IMR-90 (cell line): ENCODE measurements around the gene CEBPE.
A peak's percentile ranks its signal among the peaks of the same experiment; 100 is the strongest.

Experiments
- CEBPB ChIP-seq: IDR thresholded peaks from 2 replicates; pipeline ENCODE4 v1.6.1; 2012; ENCODE audit warnings: low read depth, low read length, improper control_type of control experiment
- CHD1 ChIP-seq: IDR thresholded peaks from 2 replicates; pipeline ENCODE4 v1.6.1; 2012; ENCODE audit warnings: low read depth, low read length, improper control_type of control experiment
- FOS ChIP-seq: fragments of 150-350 bp; IDR thresholded peaks from 2 replicates; pipeline ENCODE4 v1.6.1; 2016; ENCODE audit warnings: low read depth, low read length
- MAZ ChIP-seq: IDR thresholded peaks from 2 replicates; pipeline ENCODE4 v1.6.1; 2012; ENCODE audit warnings: low read depth, mild to moderate bottlenecking, low read length, improper control_type of control experiment, moderate library complexity, borderline replicate concordance
- MXI1 ChIP-seq: IDR thresholded peaks from 2 replicates; pipeline ENCODE4 v1.6.1; 2012; ENCODE audit warnings: low read depth, mild to moderate bottlenecking, low read length, moderate library complexity, borderline replicate concordance
- POLR2A ChIP-seq: IDR thresholded peaks from 2 replicates; pipeline ENCODE4 v1.6.1; 2012; ENCODE audit warnings: mild to moderate bottlenecking, low read depth, low read length
- RAD21 ChIP-seq: IDR thresholded peaks from 2 replicates; pipeline ENCODE4 v1.6.1; 2012; ENCODE audit warnings: low read length, improper control_type of control experiment
- RFX5 ChIP-seq: IDR thresholded peaks from 2 replicates; pipeline ENCODE4 v1.8.0; 2012; ENCODE audit warnings: low read depth, mild to moderate bottlenecking, low read length, moderate library complexity
- SMC3 ChIP-seq: fragments of 150-350 bp; IDR thresholded peaks from 2 replicates; pipeline ENCODE4 v1.6.1; 2016; ENCODE audit warnings: low read depth, mild to moderate bottlenecking, antibody characterized with exemption, low read length, moderate library complexity
- TF ChIP-seq, protein P1 (sequence below): conservative IDR thresholded peaks from 2 replicates; pipeline ENCODE4 v1.5.1; 2012; ENCODE audit warnings: mild to moderate bottlenecking, low read depth, low read length, improper control_type of control experiment
- TF ChIP-seq, protein P2 (sequence below): fragments of 150-350 bp; IDR thresholded peaks from 2 replicates; pipeline ENCODE4 v1.6.1; 2017; ENCODE audit warnings: mild to moderate bottlenecking, antibody characterized with exemption, low read length, low read depth
- TF ChIP-seq, protein P3 (sequence below): fragments of 150-350 bp; IDR thresholded peaks from 2 replicates; pipeline ENCODE4 v1.6.1; 2016; ENCODE audit warnings: low read depth, mild to moderate bottlenecking, low read length, moderate library complexity, borderline replicate concordance

DNA sequence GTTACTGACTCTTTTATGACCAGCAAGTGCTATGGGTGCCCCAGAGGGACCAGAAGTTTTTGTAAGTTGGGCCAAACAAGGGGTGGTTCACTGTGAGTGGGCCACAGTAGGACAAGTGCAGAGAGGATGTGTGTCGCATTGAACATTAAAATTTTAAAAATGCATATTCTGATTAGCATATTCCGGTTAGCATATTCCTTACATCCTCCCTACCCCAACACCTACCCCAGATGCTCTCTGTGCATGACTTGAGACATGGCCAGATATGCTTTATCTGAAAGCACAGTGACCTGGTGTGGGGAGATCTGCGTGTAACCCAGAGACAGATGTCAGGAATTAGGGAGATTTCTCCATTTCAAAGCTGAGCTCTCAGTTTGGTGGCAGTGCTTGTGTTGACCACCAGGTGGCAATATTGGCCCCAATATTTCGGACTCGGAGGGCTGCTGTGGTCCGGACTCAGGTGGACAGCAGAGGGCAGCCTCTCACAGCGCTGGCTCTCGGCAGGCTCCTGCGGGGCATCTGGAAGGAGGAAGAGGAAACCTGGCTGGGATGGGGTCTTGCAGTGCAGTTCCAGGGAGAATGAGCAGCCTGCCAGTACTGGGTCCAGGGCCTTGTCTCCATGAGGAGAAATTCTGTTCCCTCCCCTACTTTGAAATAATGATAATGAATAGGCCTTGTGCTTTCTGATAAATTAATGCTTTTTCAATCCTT, 1.6 kb upstream of the CEBPE start:
- TF ChIP-seq, protein P1, sequence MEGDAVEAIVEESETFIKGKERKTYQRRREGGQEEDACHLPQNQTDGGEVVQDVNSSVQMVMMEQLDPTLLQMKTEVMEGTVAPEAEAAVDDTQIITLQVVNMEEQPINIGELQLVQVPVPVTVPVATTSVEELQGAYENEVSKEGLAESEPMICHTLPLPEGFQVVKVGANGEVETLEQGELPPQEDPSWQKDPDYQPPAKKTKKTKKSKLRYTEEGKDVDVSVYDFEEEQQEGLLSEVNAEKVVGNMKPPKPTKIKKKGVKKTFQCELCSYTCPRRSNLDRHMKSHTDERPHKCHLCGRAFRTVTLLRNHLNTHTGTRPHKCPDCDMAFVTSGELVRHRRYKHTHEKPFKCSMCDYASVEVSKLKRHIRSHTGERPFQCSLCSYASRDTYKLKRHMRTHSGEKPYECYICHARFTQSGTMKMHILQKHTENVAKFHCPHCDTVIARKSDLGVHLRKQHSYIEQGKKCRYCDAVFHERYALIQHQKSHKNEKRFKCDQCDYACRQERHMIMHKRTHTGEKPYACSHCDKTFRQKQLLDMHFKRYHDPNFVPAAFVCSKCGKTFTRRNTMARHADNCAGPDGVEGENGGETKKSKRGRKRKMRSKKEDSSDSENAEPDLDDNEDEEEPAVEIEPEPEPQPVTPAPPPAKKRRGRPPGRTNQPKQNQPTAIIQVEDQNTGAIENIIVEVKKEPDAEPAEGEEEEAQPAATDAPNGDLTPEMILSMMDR: peak; percentile 100; the same call in 1 of the 2 replicates
- TF ChIP-seq CEBPB: no peak
- peak; percentile 53; the same call in 1 of the 2 replicates for TF ChIP-seq POLR2A
- TF ChIP-seq, protein P2, sequence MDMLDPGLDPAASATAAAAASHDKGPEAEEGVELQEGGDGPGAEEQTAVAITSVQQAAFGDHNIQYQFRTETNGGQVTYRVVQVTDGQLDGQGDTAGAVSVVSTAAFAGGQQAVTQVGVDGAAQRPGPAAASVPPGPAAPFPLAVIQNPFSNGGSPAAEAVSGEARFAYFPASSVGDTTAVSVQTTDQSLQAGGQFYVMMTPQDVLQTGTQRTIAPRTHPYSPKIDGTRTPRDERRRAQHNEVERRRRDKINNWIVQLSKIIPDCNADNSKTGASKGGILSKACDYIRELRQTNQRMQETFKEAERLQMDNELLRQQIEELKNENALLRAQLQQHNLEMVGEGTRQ: no peak
- peak; percentile 100 for TF ChIP-seq SMC3
- TF ChIP-seq MAZ: peak; percentile 74; the same call in 1 of the 2 replicates
- no peak for TF ChIP-seq FOS
- no peak for TF ChIP-seq RFX5
- peak; percentile 89; the same call in 1 of the 2 replicates for TF ChIP-seq CHD1
- TF ChIP-seq, protein P3, sequence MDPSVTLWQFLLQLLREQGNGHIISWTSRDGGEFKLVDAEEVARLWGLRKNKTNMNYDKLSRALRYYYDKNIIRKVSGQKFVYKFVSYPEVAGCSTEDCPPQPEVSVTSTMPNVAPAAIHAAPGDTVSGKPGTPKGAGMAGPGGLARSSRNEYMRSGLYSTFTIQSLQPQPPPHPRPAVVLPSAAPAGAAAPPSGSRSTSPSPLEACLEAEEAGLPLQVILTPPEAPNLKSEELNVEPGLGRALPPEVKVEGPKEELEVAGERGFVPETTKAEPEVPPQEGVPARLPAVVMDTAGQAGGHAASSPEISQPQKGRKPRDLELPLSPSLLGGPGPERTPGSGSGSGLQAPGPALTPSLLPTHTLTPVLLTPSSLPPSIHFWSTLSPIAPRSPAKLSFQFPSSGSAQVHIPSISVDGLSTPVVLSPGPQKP: no peak
- TF ChIP-seq RAD21: peak; percentile 100
- TF ChIP-seq MXI1: no peak
